GM06990 (cell line): ENCODE data around the gene LINC00237.

ENCODE experiments used
- DNase-seq: peaks from one replicate; pipeline ENCODE4 v3.0.0-alpha.2; 2011; ENCODE audit not compliant: insufficient read length; ENCODE audit errors: extremely low read depth
- H3K27me3 ChIP-seq: replicated peaks from 2 replicates; pipeline ENCODE4 v1.6.0; 2011; ENCODE audit warnings: low read length; ENCODE audit not compliant: control insufficient read depth, insufficient read depth
- H3K36me3 ChIP-seq: 2 replicates; pipeline ENCODE4 v1.5.1; 2011; ENCODE audit warnings: low read length; ENCODE audit not compliant: control insufficient read depth, insufficient read depth
- H3K4me3 ChIP-seq: replicated peaks from 2 replicates; pipeline ENCODE4 v1.5.1; 2011; ENCODE audit warnings: low read depth, mild to moderate bottlenecking, control low read depth, low read length
- CTCF ChIP-seq: IDR thresholded peaks from 2 replicates; pipeline ENCODE4 v1.5.1; 2011; ENCODE audit warnings: low read length, control low read depth, mild to moderate bottlenecking, inconsistent platforms; ENCODE audit not compliant: insufficient read depth, poor library complexity, severe bottlenecking

Gene LINC00237

GRCh38 chr20:21106171-21107017, at the start of gene LINC00237:
LINC00237 (minus strand) TSS chr20:21106358.
- TF ChIP-seq CTCF: no peak
- DNase-seq: no peak
- H3K27me3 ChIP-seq: peaks cover 8% of the 10 kb centered on the region
- no peaks in the 10 kb centered on the region for H3K36me3 ChIP-seq
- no peak within 1 kb of the TSS for H3K4me3 ChIP-seq

- no peaks in the 10 kb centered on the region for H3K36me3 ChIP-seq
- TF ChIP-seq CTCF: no peak
- no peak overlapping the region for H3K4me3 ChIP-seq
- no peaks in the 10 kb centered on the region for H3K27me3 ChIP-seq
- no peak for DNase-seq
These were observed 49.1 kb upstream of the LINC00237 start for GRCh38 chr20:21155268-21155667.

- Histone ChIP-seq H3K36me3 (no peaks in the 10 kb centered on the region; the same call in 1 of the 2 replicates), H3K4me3 (no peak overlapping the region), H3K27me3 (no peaks in the 10 kb centered on the region)
- DNase-seq: no peak
- TF ChIP-seq CTCF: no peak
These were observed 48.5 kb upstream of the LINC00237 start for GRCh38 chr20:21154692-21155091.

GRCh38 chr20:21151791-21152190, 45.6 kb upstream of the LINC00237 start:
- H3K27me3 ChIP-seq: no peaks in the 10 kb centered on the region
- no peaks in the 10 kb centered on the region; the same call in 1 of the 2 replicates for H3K36me3 ChIP-seq
- no peak for DNase-seq
- TF ChIP-seq CTCF: no peak
- no peak overlapping the region for H3K4me3 ChIP-seq

- DNase-seq: no peak
- H3K36me3 ChIP-seq: no peaks in the 10 kb centered on the region; the same call in 1 of the 2 replicates
- H3K4me3 ChIP-seq: no peak overlapping the region
- no peaks in the 10 kb centered on the region for H3K27me3 ChIP-seq
- TF ChIP-seq CTCF: no peak
These were observed 43.2 kb upstream of the LINC00237 start for GRCh38 chr20:21149344-21149743.
